Activated CD4-positive, CD25-positive, alpha-beta regulatory T cell treated with anti-CD3 and anti-CD28 coated beads, Interleukin-2, amount 50 U/mL, for 16 hours (primary cell): Measurements from ENCODE around the gene TNRC6A.
"Not testable (repeated sequence)": the region's sequence is repeated elsewhere in the genome, so short reads cannot be mapped to it uniquely, and the experiment has no call there.

ENCODE experiments used
- DNase-seq: peaks from one replicate; pipeline ENCODE4 v3.0.0-alpha.2; 2020; ENCODE audit warnings: low read depth, low spot score

The TNRC6A gene

GRCh38 chr16:24729243-24729950 lies at the start of gene TNRC6A:
Gene TNRC6A (plus strand): TSS chr16:24729651. CDS start chr16:24729842, 191 bp downstream.
- peak; percentile 64 for DNase-seq

GRCh38 chr16:24681793-24682192 lies 47.7 kb upstream of the TNRC6A start:
- DNase-seq, result no peak

GRCh38 chr16:24683250-24683649 lies 46.2 kb upstream of the TNRC6A start:
- no peak for DNase-seq

DNA sequence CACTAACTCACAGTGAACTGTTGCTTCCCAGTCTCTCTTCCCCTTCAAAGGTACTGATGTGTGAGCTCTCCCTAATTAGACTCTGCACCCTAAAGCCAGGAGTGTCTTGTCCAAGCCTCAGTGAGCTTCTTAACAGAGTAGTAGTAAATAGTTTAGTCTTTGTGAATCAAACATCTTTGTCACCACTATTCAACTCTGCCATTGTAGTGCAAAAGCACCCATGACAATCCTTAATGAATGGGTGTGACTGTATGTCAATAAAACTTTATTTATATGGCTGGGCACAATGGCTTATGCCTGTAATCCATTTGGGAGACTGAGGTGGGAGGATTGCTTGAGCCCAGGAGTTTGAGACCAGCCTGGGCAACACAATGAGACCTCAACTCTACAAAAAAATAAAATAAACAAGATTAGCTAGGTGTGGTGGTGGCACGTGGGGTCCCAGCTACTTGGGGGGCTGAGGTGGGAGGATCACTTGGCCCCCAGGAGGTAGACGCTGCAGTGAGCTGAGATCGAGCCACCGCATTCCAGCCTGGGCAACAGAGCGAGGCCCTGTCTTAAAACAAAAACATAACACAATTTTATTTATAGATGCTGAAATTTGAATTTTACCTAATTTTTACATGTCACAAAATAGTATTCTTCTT lies 45.5 kb upstream of the TNRC6A start:
- DNase-seq, result no peak

- no peak for DNase-seq
Observed at GRCh38 chr16:24685539-24686432, 43.7 kb upstream of the TNRC6A start.

DNA sequence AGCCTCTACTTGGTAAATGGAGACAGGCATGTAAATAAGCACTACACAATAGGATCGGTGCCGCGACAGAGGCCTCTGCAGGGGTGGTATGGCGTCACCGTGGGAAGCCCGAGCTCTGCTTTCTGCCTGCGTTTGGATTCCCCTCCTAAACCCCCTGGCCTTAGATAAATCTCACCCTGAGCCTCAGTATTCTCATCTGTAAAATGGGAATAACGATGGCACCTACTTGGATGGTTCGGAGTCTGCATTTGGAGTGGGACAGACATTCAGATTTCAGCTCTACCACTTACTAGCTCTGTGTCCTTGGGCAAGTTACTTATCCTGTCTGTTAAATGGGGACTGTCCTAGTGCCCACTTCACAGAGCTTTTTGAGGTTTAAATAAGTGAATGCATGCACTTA lies 42.8 kb upstream of the TNRC6A start:
- DNase-seq, result no peak

DNA sequence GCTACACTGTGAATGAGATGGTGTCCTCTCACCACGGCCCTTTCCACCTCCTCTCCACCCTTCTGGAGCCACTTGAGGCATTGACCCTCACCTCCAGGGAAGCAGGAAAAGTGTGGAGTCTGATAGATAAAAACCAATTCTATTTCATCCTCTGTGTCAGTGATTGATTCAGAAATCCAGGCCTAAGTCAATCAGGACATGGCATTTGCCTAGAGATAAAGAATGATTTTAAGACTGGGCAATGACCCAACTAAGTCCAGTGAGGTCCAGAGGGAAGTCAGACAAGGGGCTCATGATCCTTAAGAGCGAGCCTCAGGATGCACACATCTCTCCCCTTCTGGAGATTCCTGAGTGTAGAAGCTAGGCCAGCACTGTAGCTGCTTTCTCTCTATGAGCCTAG lies 41.1 kb upstream of the TNRC6A start:
- DNase-seq, result no peak

GRCh38 chr16:24689128-24689527 lies 40.3 kb upstream of the TNRC6A start:
- DNase-seq, result no peak

DNA sequence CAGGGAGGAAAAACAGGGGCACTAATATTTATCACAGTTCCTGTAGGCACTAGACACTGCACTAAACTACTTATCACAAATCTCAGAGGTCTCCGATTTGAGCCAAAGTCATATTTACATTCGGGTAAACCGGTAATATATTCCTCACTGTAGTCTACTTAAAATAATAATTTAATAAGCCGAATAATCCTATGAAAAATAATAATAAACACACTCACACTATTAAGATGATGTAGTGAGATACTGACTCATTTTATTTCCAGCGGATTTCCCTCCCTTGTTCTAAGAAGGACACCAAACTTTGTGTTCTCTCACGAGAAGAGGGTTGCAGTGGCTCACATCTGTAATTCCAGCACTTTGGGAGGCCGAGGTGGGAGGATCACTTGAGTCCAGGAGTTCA lies 36.6 kb upstream of the TNRC6A start:
- no peak for DNase-seq

DNA sequence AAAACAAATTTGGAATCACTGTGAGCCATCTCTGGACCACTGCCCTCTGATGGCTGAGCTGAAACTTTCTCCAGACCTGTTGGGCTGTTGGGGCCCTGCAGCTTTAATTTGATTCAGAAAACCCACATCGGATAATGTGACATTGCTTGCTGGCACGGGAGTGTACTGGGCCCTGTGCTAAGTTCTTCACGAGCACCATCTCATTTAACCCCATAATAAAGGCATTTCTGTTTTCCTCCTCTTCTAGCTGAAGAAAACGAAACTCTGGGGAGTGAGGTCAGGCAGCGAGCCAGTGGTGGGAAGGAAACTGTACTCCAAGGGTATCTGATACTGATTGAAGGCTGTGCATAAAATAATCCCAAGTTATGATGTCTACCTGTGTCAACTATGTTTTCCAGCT lies 34.5 kb upstream of the TNRC6A start:
- DNase-seq, result no peak

DNA sequence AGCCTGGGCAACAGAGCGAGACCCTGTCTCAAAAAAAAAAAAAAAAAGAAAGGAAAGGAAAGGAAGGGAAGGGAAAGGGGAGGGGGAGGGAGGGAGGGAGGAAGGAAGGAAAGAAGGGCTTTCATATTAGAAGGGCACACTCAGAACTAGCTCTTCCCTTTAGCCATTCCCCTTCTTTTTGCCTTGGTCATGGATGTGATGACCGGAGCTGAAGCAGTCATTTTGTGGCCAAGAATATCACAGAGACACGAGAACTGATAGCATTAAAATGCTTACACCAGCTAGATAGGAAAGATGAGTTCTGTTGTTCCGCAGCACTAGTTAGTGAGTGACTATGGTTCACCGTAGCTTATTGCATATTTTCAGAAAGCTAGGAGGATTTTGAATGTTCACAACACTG lies 32.8 kb upstream of the TNRC6A start:
- DNase-seq, result no peak

GRCh38 chr16:24698308-24698707 lies 31.1 kb upstream of the TNRC6A start:
- DNase-seq, result no peak

DNA sequence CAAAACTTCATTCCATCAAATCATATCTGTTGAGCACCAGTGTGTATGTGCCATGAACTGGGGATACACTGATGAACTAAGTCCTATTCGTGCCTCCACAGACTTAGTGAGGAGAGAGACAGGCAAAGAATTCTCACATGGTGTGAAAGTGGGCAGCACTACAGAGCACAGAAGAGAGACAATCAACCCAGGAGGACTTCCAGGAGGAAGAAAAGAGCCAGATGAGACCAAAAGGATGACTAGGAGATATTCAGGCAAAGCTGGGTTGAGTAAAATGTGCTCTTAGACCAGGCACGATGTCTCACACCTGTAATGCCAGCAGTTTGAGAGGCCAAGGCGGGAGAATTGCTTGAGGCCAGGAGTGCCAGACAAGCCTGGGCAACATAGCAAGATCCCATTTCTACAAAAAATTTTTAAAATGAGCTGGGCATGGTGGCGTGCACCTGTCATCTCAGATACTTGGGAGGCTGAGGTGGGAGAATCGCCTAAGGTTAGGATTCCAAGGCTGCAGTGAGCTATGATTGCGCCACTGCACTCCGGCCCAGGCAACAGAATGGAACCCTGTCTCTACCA lies 30.2 kb upstream of the TNRC6A start:
- DNase-seq, result no peak

DNA sequence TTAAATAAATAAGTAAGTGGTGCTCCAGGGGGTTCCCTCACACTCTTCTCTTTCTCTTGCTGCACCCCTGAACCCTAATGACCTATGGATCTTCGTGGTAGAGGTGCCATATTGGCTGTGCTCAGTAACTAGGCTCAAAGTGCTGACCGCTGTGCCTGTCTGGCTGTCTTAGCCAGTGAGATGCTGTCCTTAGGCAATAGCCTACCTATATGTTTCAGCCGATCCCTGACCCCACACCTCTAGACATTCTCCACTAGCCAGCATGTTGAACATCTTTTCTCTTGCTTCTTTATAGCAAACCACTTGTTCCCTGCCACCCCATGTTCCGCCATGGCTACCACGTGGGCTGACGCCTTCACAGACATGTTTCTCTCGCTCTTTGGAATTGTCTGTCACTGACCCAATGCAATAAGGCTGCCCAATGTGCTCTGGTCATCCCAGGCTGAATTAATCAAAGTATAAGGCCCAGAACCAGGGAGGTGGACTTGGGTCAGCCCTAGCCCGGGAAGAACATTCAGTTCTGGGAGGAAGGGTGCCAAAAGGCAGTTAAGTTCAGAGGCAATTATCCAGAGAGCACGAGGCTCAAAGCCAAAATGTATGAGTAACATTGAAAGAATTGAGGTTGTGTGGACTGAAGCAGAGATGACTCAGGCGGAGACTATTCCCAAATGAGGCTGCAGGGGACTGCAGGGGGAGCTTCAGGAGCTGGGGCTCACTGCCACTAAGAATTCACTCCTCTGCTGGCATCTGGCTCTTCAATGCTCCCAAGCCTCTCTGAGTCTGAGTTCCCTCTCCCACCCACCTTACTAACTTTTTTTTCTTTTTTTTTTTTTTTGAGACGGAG lies 28.7 kb upstream of the TNRC6A start:
- no peak for DNase-seq

- DNase-seq, result no peak
Observed at GRCh38 chr16:24701521-24701951, 27.9 kb upstream of the TNRC6A start.

GRCh38 chr16:24707760-24708159 lies 21.7 kb upstream of the TNRC6A start:
- not testable (repeated sequence) for DNase-seq

DNA sequence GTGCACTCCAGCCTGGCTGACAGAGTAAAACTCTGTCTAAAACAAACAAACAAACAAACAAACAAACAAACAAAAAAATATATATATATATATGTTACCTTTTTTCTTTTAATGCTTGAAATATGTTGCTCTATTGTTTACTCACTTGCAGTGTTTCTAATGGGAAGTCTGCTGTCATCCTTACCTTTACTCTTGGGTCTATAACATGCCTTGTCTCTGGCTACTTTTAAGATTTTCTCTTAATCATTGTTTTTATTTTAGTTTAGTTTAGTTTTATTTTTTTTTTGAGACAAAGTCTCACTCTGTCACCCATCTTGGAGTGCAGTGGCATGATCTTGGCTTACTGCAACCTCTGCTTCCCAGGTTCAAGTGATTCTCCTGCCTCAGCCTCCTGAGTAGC lies 16.1 kb upstream of the TNRC6A start:
- DNase-seq, result no peak

DNA sequence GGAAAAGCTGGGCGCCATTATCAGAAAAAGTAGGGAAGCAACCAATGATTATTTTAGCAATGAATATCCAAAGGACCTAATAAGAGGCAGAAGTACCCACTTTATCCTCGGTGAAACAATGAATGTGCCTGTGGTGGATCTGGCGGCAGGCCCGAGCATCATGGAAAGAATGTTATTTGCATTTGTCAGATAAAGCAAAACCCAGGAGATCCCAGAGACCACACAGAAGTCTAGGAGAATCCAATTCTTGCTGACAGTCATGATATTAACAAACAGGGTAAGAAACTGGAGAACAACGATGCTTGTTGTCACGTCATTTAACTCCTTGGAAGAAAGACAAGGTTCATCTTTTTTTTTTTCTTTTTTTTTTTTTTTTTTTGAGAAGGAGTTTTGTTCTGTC lies 12.0 kb upstream of the TNRC6A start:
- no peak for DNase-seq

- no peak for DNase-seq
Observed at GRCh38 chr16:24718967-24719521, 10.4 kb upstream of the TNRC6A start.

DNA sequence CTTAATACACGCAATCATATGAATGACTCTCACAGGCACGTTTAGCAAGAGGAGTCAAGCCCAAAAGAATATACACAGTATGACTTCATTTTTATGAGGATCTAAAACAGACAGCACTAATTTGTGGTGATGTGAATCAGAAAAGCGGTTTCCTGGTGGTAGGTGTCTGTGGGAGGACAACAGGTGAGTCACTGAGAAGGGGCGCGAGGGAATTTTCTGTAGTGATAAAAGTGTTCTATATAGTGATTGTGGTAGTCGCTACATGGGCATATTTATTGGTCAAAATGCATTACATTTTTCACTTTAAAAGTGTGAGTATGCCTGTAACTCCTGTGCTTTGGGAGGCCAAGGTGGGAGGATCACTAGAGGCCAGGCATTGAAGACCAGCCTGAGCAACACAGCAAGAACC lies 7.6 kb upstream of the TNRC6A start:
- no peak for DNase-seq

DNA sequence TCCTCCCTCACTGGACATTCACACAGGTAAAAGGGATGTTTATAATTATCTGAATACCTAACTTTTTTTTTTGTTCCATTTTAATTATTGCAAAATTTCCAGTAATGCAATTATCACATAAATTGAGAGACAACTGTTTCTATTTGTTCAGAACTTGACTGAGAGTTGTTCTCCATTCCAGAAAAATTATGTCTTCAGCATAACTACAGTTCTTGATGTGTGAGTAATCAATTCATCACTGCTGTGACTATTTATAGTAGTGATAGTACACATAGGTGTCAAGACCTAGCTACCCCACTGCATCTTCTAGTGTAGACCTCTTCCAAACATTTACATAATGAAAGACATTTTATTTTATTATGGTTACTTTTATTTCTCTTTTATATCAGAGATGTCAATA lies 5.8 kb upstream of the TNRC6A start:
- DNase-seq, result no peak
